ENCODE data around the gene PTPRE. TPM values are rescaled to one million over a fixed set of nuclear protein-coding genes. Genes with fewer than 3 reads are reported as not detected.

PTPRE gene
- total RNA-seq, 1 donor from 2014 or later: 254 TPM

- DNase-seq (ENCODE audit: low read depth in 2 of 2): no peak
These were observed 115.6 kb downstream of the PTPRE start for GRCh38 chr10:128022261-128023196.

- no peak for DNase-seq (ENCODE audit: low read depth in 2 of 2)
These were observed 117.5 kb downstream of the PTPRE start for GRCh38 chr10:128024426-128024825.

- DNase-seq (ENCODE audit: low read depth in 2 of 2): no peak
These were observed 118.5 kb downstream of the PTPRE start for GRCh38 chr10:128025437-128025836.

GRCh38 chr10:128025951-128026350 is 119.0 kb downstream of the PTPRE start:
- DNase-seq (ENCODE audit: low read depth in 2 of 2): no peak

GRCh38 chr10:128026615-128027300 is 119.9 kb downstream of the PTPRE start:
- DNase-seq (ENCODE audit: low read depth in 2 of 2): no peak

GRCh38 chr10:128027306-128027705 is 120.4 kb downstream of the PTPRE start:
- DNase-seq (ENCODE audit: low read depth in 2 of 2): no peak

- DNase-seq (ENCODE audit: low read depth in 2 of 2): no peak
These were observed 121.1 kb downstream of the PTPRE start for GRCh38 chr10:128027822-128028507.

GRCh38 chr10:128028508-128029289 is 121.8 kb downstream of the PTPRE start:
- no peak for DNase-seq (ENCODE audit: low read depth in 2 of 2)

GRCh38 chr10:128029290-128029651 is 122.4 kb downstream of the PTPRE start:
- no peak for DNase-seq (ENCODE audit: low read depth in 2 of 2)

GRCh38 chr10:128029731-128030369 is 122.9 kb downstream of the PTPRE start:
- DNase-seq (ENCODE audit: low read depth in 2 of 2): no peak

- DNase-seq (ENCODE audit: low read depth in 2 of 2): no peak
These were observed 123.7 kb downstream of the PTPRE start for GRCh38 chr10:128030498-128031072.

GRCh38 chr10:128031216-128031615 is 124.3 kb downstream of the PTPRE start:
- DNase-seq (ENCODE audit: low read depth in 2 of 2): peak in 1 of 2 donors; percentile 85

- DNase-seq (ENCODE audit: low read depth in 2 of 2): no peak
These were observed 125.6 kb downstream of the PTPRE start for GRCh38 chr10:128032466-128032865.

- DNase-seq (ENCODE audit: low read depth in 2 of 2): peak; percentile 42 to 59
These were observed 128.7 kb downstream of the PTPRE start for GRCh38 chr10:128035557-128035973.

- DNase-seq (ENCODE audit: low read depth in 2 of 2): no peak
These were observed 129.2 kb downstream of the PTPRE start for GRCh38 chr10:128036011-128036615.

- peak; percentile 70 to 79 for DNase-seq (ENCODE audit: low read depth in 2 of 2)
These were observed 130.0 kb downstream of the PTPRE start for GRCh38 chr10:128036746-128037543.

GRCh38 chr10:128040096-128040495 is 133.2 kb downstream of the PTPRE start:
- no peak for DNase-seq (ENCODE audit: low read depth in 2 of 2)

- DNase-seq (ENCODE audit: low read depth in 2 of 2): no peak
These were observed 133.8 kb downstream of the PTPRE start for GRCh38 chr10:128040681-128041080.

GRCh38 chr10:128042131-128042610 is 135.3 kb downstream of the PTPRE start:
- no peak for DNase-seq (ENCODE audit: low read depth in 2 of 2)
